Large intestine (tissue), 3 donors: ENCODE results near the gene INPP4B. TPM values are rescaled to one million over a fixed set of nuclear protein-coding genes. Genes with fewer than 3 reads are reported as not detected.

Experiments
- DNase-seq, 2 donors: peaks; one replicate each; pipeline versions ENCODE4 v3.0.0 to v3.0.0-alpha.2; 2013
- H3K27ac ChIP-seq: one replicate; pipeline ENCODE4 v1.5.1; 2013; ENCODE audit warnings: low read length
- H3K27me3 ChIP-seq: 2 replicates; pipeline ENCODE4 v1.6.1; 2013; ENCODE audit warnings: low read length; ENCODE audit not compliant: control insufficient read depth, insufficient read depth
- H3K36me3 ChIP-seq: 2 replicates; pipeline ENCODE4 v1.6.1; 2013; ENCODE audit warnings: low read length; ENCODE audit not compliant: control insufficient read depth, insufficient read depth
- H3K4me1 ChIP-seq: one replicate; pipeline ENCODE4 v1.6.1; 2013; ENCODE audit warnings: low read length; ENCODE audit not compliant: control insufficient read depth, insufficient read depth
- H3K4me3 ChIP-seq: one replicate; pipeline ENCODE4 v1.5.1; 2013; ENCODE audit warnings: low read length
- H3K9me3 ChIP-seq: one replicate; pipeline ENCODE4 v1.6.1; 2013; ENCODE audit warnings: mild to moderate bottlenecking, low read depth, low read length, moderate library complexity; ENCODE audit not compliant: control insufficient read depth
- WGBS: methylation state at CpG from one replicate; pipeline ENCODE4 v1.1.5; 2013; ENCODE audit warnings: low lambda C conversion rate; ENCODE audit not compliant: insufficient coverage; 5-methylcytosine and 5-hydroxymethylcytosine counted together
- polyA plus RNA-seq: library from polyadenylated mRNA; unstranded; fragments of 120-200 nt; gene quantifications from one replicate; pipeline ENCODE4 v1.2.1, GENCODE V29; 2013

Gene INPP4B
- polyA plus RNA-seq, 1 donor, result 6.6 TPM

GRCh38 chr4:142297313-142297712 lies 548.8 kb downstream of the INPP4B start:
- DNase-seq, result no peak
- Histone ChIP-seq H3K4me3 (no peak overlapping the region), H3K4me1 (no peaks in the 10 kb centered on the region), H3K9me3 (no peaks in the 10 kb centered on the region), H3K27ac (no peak overlapping the region), H3K36me3 (no peaks in the 10 kb centered on the region), H3K27me3 (no peaks in the 10 kb centered on the region)
- no CpG with 5 or more reads among the region's 4 CpGs for WGBS

- Histone ChIP-seq H3K36me3 (no peaks in the 10 kb centered on the region), H3K9me3 (no peaks in the 10 kb centered on the region), H3K4me3 (no peak overlapping the region), H3K27ac (no peak overlapping the region), H3K27me3 (no peaks in the 10 kb centered on the region), H3K4me1 (no peaks in the 10 kb centered on the region)
- 100% methylated on average over 2 of the region's 4 CpGs for WGBS
- no peak for DNase-seq
Observed at GRCh38 chr4:142293536-142293935, 552.6 kb downstream of the INPP4B start.

- no CpG with 5 or more reads among the region's 2 CpGs for WGBS
- Histone ChIP-seq H3K9me3 (no peaks in the 10 kb centered on the region), H3K36me3 (no peaks in the 10 kb centered on the region), H3K27me3 (no peaks in the 10 kb centered on the region), H3K27ac (no peak overlapping the region), H3K4me3 (no peak overlapping the region), H3K4me1 (no peaks in the 10 kb centered on the region)
- no peak for DNase-seq
Observed at GRCh38 chr4:142292231-142292630, 553.9 kb downstream of the INPP4B start.

GRCh38 chr4:142291299-142292050 lies 554.6 kb downstream of the INPP4B start:
- 100% methylated on average over 1 of the region's 5 CpGs for WGBS
- Histone ChIP-seq H3K4me1 (no peaks in the 10 kb centered on the region), H3K27me3 (no peaks in the 10 kb centered on the region), H3K27ac (no peak overlapping the region), H3K4me3 (no peak overlapping the region), H3K36me3 (no peaks in the 10 kb centered on the region), H3K9me3 (no peaks in the 10 kb centered on the region)
- DNase-seq, result no peak

- Histone ChIP-seq H3K27me3 (no peaks in the 10 kb centered on the region), H3K36me3 (no peaks in the 10 kb centered on the region), H3K4me1 (no peaks in the 10 kb centered on the region), H3K27ac (no peak overlapping the region), H3K9me3 (no peaks in the 10 kb centered on the region), H3K4me3 (no peak overlapping the region)
- no peak for DNase-seq
- 100% methylated on average over 2 of the region's 8 CpGs for WGBS
Observed at GRCh38 chr4:142287371-142287770, 558.7 kb downstream of the INPP4B start.

GRCh38 chr4:142285222-142285583 lies 560.9 kb downstream of the INPP4B start:
- no peak overlapping the region for H3K27ac ChIP-seq
- no peaks in the 10 kb centered on the region for H3K9me3 ChIP-seq
- no peak overlapping the region for H3K4me3 ChIP-seq
- no peak for DNase-seq
- H3K4me1 ChIP-seq, result no peaks in the 10 kb centered on the region
- no peaks in the 10 kb centered on the region for H3K36me3 ChIP-seq
- H3K27me3 ChIP-seq, result no peaks in the 10 kb centered on the region

GRCh38 chr4:142284402-142285221 lies 561.5 kb downstream of the INPP4B start:
- Histone ChIP-seq H3K36me3 (no peaks in the 10 kb centered on the region), H3K9me3 (no peaks in the 10 kb centered on the region), H3K27me3 (no peaks in the 10 kb centered on the region), H3K4me1 (no peaks in the 10 kb centered on the region), H3K27ac (no peak overlapping the region), H3K4me3 (no peak overlapping the region)
- DNase-seq, result no peak
- 100% methylated on average over 1 of the region's 9 CpGs for WGBS

- no peaks in the 10 kb centered on the region for H3K36me3 ChIP-seq
- H3K27me3 ChIP-seq, result no peaks in the 10 kb centered on the region
- no peaks in the 10 kb centered on the region for H3K4me1 ChIP-seq
- no peak for DNase-seq
- H3K4me3 ChIP-seq, result no peak overlapping the region
- WGBS, result 8% methylated on average over 2 of the region's 2 CpGs
- H3K9me3 ChIP-seq, result no peaks in the 10 kb centered on the region
- H3K27ac ChIP-seq, result no peak overlapping the region
Observed at GRCh38 chr4:142282870-142283431, 563.1 kb downstream of the INPP4B start.

- Histone ChIP-seq H3K4me3 (no peak overlapping the region), H3K36me3 (no peaks in the 10 kb centered on the region), H3K27ac (no peak overlapping the region), H3K27me3 (no peaks in the 10 kb centered on the region), H3K4me1 (no peaks in the 10 kb centered on the region), H3K9me3 (no peaks in the 10 kb centered on the region)
- 100% methylated on average over 1 of the region's 1 CpG for WGBS
- DNase-seq, result no peak
Observed at GRCh38 chr4:142281999-142282398, 564.1 kb downstream of the INPP4B start.

GRCh38 chr4:142278663-142279062 lies 567.4 kb downstream of the INPP4B start:
- no peak for DNase-seq
- no peak overlapping the region for H3K27ac ChIP-seq

More at GRCh38 chr4:142278663-142279062, 567.4 kb downstream of the INPP4B start:
- Histone ChIP-seq H3K9me3 (no peaks in the 10 kb centered on the region), H3K4me3 (no peak overlapping the region), H3K4me1 (no peaks in the 10 kb centered on the region), H3K27me3 (no peaks in the 10 kb centered on the region), H3K36me3 (no peaks in the 10 kb centered on the region)
